MM.1S (cell line): ENCODE data around the gene HERC2.

Experiments
- EZH2phosphoT487 ChIP-seq: fragments of 300-600 bp; sonication (generic); IDR thresholded peaks from 2 replicates; pipeline ENCODE4 v1.6.1; 2018; ENCODE audit warnings: antibody characterized with exemption, low read length
- TF ChIP-seq, protein P1 (sequence below): fragments of 300-600 bp; sonication (generic); IDR thresholded peaks from 2 replicates; pipeline ENCODE4 v1.5.1; 2016; ENCODE audit warnings: antibody characterized with exemption, low read length, mixed read lengths

DNA sequence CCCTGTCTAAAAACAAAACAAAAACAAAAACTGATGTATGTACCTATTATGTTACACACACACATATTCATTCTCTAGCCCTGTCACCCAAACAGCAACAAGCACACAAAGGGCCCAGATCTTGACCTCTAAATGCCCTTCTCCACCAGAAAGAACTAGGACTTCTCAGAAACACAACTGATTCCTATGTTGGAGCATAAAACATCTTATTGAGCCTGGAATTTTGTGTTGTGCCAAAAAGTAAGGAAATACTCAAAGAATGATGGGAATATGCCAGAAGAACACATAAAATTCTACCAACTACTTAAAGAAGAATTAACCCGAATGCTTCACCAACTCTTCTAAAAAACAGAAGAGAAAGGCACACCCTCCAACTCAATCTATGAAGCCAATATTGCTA, 156.2 kb downstream of the HERC2 start:
- TF ChIP-seq, protein P1, sequence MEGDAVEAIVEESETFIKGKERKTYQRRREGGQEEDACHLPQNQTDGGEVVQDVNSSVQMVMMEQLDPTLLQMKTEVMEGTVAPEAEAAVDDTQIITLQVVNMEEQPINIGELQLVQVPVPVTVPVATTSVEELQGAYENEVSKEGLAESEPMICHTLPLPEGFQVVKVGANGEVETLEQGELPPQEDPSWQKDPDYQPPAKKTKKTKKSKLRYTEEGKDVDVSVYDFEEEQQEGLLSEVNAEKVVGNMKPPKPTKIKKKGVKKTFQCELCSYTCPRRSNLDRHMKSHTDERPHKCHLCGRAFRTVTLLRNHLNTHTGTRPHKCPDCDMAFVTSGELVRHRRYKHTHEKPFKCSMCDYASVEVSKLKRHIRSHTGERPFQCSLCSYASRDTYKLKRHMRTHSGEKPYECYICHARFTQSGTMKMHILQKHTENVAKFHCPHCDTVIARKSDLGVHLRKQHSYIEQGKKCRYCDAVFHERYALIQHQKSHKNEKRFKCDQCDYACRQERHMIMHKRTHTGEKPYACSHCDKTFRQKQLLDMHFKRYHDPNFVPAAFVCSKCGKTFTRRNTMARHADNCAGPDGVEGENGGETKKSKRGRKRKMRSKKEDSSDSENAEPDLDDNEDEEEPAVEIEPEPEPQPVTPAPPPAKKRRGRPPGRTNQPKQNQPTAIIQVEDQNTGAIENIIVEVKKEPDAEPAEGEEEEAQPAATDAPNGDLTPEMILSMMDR: no peak
- no peak for TF ChIP-seq EZH2phosphoT487
